ENCODE results near the gene ZC3H8.

The ZC3H8 gene

DNA sequence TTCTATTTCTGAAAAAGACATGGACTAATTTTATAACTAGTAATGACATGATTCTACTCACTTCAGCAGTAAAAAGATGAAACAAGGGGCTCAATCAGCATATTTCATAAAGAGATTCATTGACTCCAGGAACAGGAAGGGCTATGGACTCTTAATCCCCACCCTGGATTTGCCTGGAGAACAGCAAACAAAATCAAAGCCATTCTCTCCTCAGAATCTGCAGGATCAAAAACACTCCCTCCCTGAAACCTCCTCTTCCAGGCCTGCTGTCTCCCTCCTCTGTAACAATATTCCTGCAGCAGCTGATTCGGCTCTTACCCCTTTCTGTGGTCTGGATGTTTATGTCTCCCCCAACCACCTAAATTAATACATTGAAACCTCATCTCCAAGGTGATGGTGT is 57.0 kb downstream of the ZC3H8 start:
- no peak for DNase-seq (ENCODE audit: low read depth)
- no peak overlapping the region for H3K4me3 ChIP-seq (ENCODE audit: low read length)
- TF ChIP-seq, protein P1, sequence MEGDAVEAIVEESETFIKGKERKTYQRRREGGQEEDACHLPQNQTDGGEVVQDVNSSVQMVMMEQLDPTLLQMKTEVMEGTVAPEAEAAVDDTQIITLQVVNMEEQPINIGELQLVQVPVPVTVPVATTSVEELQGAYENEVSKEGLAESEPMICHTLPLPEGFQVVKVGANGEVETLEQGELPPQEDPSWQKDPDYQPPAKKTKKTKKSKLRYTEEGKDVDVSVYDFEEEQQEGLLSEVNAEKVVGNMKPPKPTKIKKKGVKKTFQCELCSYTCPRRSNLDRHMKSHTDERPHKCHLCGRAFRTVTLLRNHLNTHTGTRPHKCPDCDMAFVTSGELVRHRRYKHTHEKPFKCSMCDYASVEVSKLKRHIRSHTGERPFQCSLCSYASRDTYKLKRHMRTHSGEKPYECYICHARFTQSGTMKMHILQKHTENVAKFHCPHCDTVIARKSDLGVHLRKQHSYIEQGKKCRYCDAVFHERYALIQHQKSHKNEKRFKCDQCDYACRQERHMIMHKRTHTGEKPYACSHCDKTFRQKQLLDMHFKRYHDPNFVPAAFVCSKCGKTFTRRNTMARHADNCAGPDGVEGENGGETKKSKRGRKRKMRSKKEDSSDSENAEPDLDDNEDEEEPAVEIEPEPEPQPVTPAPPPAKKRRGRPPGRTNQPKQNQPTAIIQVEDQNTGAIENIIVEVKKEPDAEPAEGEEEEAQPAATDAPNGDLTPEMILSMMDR (conservative IDR thresholded peaks at IDR 0.05; ENCODE audit: low read depth, low read length), result no peak

DNA sequence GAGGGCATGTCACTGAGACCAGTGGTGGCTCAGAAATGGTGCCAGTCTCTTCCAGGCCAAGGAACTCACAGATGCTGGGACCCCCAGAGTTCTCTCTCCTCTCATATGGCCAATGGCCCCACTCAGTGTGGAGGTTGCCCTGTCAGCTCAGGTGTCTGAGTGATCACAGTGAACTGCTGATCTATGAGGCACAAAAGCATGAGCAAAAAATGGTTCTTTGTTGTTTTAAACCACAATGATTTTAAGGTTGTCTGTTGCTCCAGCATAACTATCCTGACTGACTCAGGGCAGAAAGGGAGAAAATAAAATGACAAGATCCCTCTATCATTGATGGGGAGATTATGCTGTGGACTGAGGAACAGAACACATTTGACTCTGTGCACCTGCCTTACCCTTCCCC is 58.9 kb downstream of the ZC3H8 start:
- TF ChIP-seq, protein P1 (conservative IDR thresholded peaks at IDR 0.05; ENCODE audit: low read depth, low read length), result no peak
- H3K4me3 ChIP-seq (ENCODE audit: low read length), result no peak overlapping the region
- no peak for DNase-seq (ENCODE audit: low read depth)

DNA sequence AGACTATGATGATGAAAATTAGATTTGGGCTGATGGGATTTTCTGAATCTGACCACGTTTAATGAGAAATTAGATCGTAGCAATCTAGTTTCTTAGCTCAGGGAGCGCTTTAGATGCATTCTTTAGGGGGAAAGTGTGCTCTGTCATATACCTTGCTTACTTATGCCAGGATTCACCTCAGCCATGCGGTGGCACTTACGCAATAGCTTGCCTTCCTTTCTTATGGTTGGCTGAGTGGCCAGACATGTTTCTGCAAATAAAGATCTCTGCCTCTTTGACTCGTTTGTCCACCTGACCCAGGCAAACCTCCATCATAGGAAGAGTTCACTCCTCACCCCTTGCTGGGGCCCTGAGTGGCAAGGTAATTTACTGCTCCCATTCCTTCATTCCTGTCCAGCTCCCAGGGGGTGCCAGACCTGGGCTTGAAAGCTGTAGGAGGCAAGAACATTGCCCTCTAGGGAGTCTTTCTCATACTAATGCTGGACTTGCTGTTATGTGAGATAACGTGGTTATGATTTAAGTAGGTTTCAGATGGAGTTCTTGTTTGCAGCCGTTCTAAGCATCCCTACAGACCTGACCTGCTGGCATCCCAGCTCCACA is 59.6 kb downstream of the ZC3H8 start:
- DNase-seq (ENCODE audit: low read depth), result no peak
- H3K4me3 ChIP-seq (ENCODE audit: low read length), result no peak overlapping the region
- TF ChIP-seq, protein P1 (conservative IDR thresholded peaks at IDR 0.05; ENCODE audit: low read depth, low read length), result no peak

DNA sequence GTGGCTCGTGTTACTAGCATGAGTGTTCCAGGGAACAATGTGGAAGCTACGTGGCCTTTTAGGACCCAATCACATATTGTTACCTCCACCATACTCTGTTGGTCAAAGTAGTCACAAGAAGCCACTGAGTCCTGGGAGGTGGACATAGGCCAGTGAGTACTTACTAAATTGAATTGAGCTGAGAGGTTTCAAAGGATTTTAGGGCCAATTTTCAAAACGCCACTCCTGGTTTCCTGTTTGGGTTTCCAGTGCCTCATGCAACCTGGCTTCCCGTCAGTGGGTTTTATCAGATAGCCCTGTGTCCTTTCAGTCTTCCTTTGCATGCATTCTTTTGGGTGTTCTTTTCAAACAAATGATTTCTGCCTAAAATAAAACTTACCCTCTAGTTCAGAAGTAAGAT is 60.4 kb downstream of the ZC3H8 start:
- no peak overlapping the region for H3K4me3 ChIP-seq (ENCODE audit: low read length)
- TF ChIP-seq, protein P1 (conservative IDR thresholded peaks at IDR 0.05; ENCODE audit: low read depth, low read length), result no peak
- no peak for DNase-seq (ENCODE audit: low read depth)

DNA sequence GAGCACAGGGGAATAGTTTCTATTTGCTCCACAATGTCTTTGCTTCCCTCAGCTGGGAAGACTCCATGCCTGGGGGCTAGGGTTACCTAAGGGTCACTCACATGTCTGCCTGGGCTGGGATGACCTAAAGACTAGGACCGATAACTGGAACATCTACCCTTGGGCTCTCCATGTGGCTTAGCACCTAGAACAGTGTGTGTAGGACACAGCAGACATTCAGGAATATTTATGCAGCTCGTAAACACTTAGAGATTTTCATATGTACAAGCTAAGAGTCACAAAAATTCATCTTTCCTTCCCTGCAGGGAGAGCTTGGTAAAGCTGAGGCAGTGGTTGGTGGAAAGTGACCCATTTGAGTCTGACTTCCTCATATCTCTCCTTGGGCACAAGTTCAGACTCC is 60.8 kb downstream of the ZC3H8 start:
- TF ChIP-seq, protein P1 (conservative IDR thresholded peaks at IDR 0.05; ENCODE audit: low read depth, low read length), result no peak

DNA sequence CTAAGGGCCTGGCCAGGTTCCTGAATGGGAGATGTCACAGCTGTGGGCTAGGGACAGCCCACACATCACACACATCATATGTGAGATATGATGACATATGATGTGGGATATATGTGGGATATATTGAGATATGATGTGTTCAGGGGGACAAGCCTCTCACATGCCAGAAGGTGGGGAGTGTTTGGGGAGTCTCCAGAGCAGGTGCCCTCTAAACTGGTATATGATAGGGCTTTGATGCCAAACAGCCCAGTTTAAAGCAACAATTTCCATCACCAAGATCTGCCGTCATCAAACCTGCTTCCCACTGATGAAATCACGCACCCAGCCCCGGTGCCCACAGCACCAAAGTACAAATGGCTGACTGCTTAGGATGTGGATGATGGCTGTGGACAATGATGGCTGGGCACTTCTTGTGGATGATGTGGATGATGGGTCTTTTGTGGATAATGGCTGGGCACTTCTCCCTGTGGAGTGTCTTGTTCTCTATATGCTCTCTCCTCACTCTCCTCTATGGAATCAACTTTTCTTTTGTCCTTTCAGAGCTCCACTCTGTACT is 65.8 kb downstream of the ZC3H8 start:
- no peak for DNase-seq (ENCODE audit: low read depth)
- TF ChIP-seq, protein P1 (conservative IDR thresholded peaks at IDR 0.05; ENCODE audit: low read depth, low read length), result no peak
- H3K4me3 ChIP-seq (ENCODE audit: low read length), result no peak overlapping the region

More for the DNA sequence above, 60.8 kb downstream of the ZC3H8 start:
- DNase-seq (ENCODE audit: low read depth), result no peak
- no peak overlapping the region for H3K4me3 ChIP-seq (ENCODE audit: low read length)

All from retinal pigment epithelial cell (primary cell).